Motor neuron (in vitro differentiated cells): Measurements from ENCODE around the gene ETV3L. TPM values are rescaled to one million over a fixed set of nuclear protein-coding genes. Genes with fewer than 3 reads are reported as not detected.

Experiments used
- ATAC-seq, 8 experiments: fragments of 200-7000 bp; cut with Tn5 transposase; replicated peaks in 6 of 8; 2 replicates each; pipeline ENCODE4 v1.8.0; 2021; ENCODE audit warnings: mild to moderate bottlenecking in 8 of 8, moderate library complexity in 8 of 8
- H3K27ac ChIP-seq, 2 donors: fragments of 250-450 bp; sonication (Bioruptor Pico); 2 replicates each; pipeline ENCODE4 v1.9.0; 2021; ENCODE audit warnings: antibody characterized with exemption in 2 of 2, mild to moderate bottlenecking in 2 of 2, moderate library complexity in 1 of 2
- H3K4me1 ChIP-seq, 2 donors: fragments of 250-450 bp; sonication (Bioruptor Pico); replicated peaks in 1 of 2; 2 replicates each; pipeline ENCODE4 v1.6.1; 2021; ENCODE audit warnings: antibody characterized with exemption in 2 of 2, mild to moderate bottlenecking in 2 of 2, moderate library complexity in 1 of 2
- H3K4me3 ChIP-seq, 5 donors: fragments of 250-450 bp; sonication (Bioruptor Pico); 2 replicates each; pipeline ENCODE4 v1.9.0; 2021; ENCODE audit warnings: antibody characterized with exemption in 5 of 5, mild to moderate bottlenecking in 5 of 5, moderate library complexity in 4 of 5
- WGBS, 10 experiments: fragments of 450-650 bp; shearing (Covaris generic); methylation state at CpG; one replicate each; pipeline ENCODE4 v1.0.0; 2022; 5-methylcytosine and 5-hydroxymethylcytosine counted together
- in situ Hi-C, 9 experiments: fragments of 400-800 bp; cut with MboI; loops; one replicate each; pipeline ENCODE4 v1.15.0; 2021; ENCODE audit warnings: low sequenced_read_pairs in 9 of 9, low pct_unique_long_range_greater_than_20kb in 2 of 9; ENCODE audit not compliant: unreplicated experiment in 9 of 9
- total RNA-seq, 8 experiments: library from RNA; unstranded; fragments of 300-600 nt; gene quantifications; 2 replicates each; pipeline versions ENCODE4 v1.2.3 to v1.2.4, GENCODE V29; 2022

Gene ETV3L
- total RNA-seq = under 1 TPM in 5 of 8 experiments, not detected in 3; 0.05 to 0.47 (median 0.36) TPM

- in situ Hi-C loops = loop anchor here in 3 of 9 experiments (10.0 to 25.0 kb wide), 3 partner anchors 45 to 388 kb away; no protein-coding TSS in a partner anchor
- ATAC-seq = no peak
- 57 to 90% (median 74%) methylated on average over 3 of the region's 3 CpGs; no CpG with 5 or more reads in 4 of the 10 experiments for WGBS, 10 experiments
- Histone ChIP-seq H3K27ac (no peak within 1 kb of the TSS), H3K4me3 (no peak within 1 kb of the TSS), H3K4me1 (peaks cover 9 to 12% of the 10 kb centered on the region in 2 donors)
Measured at GRCh38 chr1:157099633-157100009, at the start of gene ETV3L. Gene ETV3L, minus strand, starts transcription at chr1:157099808. Its CDS starts 285 bp downstream, at chr1:157099523.

- ATAC-seq = peak in 1 of 8 experiments; percentile 11
- in situ Hi-C loops = loop anchor here in 1 of 9 experiments (10.0 kb wide), 1 partner anchor 53 kb away; the partner anchor contains the start of gene ETV3L
- H3K27ac ChIP-seq = no peak overlapping the region
- WGBS, 10 experiments = 43 to 93% (median 72%) methylated on average over 3 to 10 of the region's 10 CpGs
- no peaks in the 10 kb centered on the region for H3K4me1 ChIP-seq
- H3K4me3 ChIP-seq = no peak overlapping the region
Measured at GRCh38 chr1:157147906-157148700, 48.5 kb upstream of the ETV3L start.

GRCh38 chr1:157147037-157147436, 47.4 kb upstream of the ETV3L start:
- Histone ChIP-seq H3K4me1 (no peaks in the 10 kb centered on the region), H3K4me3 (no peak overlapping the region), H3K27ac (no peak overlapping the region)
- in situ Hi-C loops = loop anchor here in 1 of 9 experiments (10.0 kb wide), 1 partner anchor 52 kb away; the partner anchor contains the start of gene ETV3L
- ATAC-seq = no peak
- 43 to 100% (median 74%) methylated on average over 1 of the region's 1 CpG; no CpG with 5 or more reads in 4 of the 10 experiments for WGBS, 10 experiments

DNA sequence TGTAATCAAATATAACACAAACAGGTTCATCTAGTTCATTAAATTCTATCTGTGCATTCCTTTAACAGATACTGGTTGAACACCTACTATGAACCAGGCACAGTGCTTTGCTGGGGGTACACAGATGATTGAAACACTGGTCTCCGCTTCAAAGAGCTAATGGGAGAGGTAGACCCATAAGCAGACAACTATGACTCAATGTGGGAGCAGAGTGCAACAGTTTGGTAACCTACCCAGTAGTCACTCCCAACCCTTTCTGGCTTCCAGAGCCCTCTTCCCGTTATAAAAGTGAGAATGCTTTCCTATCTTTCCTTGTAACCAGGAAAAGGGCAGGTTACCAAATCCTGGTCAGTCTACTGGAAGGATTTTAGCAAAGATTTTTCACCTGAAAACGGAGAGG, 46.6 kb upstream of the ETV3L start:
- WGBS, 10 experiments = 0 to 73% (median 52%) methylated on average over 1 to 3 of the region's 3 CpGs

DNA sequence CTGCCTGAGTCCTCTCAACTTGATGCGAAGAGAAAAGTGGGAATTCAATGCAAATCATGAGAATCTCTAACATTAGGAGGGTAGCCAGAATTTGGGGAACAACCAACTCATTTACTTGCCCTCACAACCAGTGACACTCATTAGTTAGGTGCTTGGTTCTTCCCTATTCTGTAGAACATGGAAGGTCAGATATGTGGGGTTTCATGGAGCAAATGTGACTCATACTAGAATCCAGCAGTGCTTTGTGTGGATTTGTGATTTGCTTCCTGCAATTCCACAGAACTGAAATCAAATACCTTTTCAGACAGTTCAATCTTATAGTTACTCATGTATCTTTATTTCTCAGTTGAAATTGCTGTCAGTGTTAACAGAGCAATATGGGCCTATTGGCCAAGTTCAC, 45.5 kb upstream of the ETV3L start:
- in situ Hi-C loops = loop anchor here in 1 of 9 experiments (10.0 kb wide), 1 partner anchor 50 kb away; the partner anchor contains the start of gene ETV3L
- ATAC-seq = no peak
- no peak overlapping the region for H3K27ac ChIP-seq
- no peaks in the 10 kb centered on the region for H3K4me1 ChIP-seq
- WGBS, 10 experiments = 50 to 100% (median 75%) methylated on average over 1 of the region's 1 CpG; no CpG with 5 or more reads in 2 of the 10 experiments
- H3K4me3 ChIP-seq = no peak overlapping the region

More for the DNA sequence above, 46.6 kb upstream of the ETV3L start:
- H3K27ac ChIP-seq = no peak overlapping the region
- peak in 2 of 8 experiments; percentile 21 to 28 for ATAC-seq
- in situ Hi-C loops = loop anchor here in 1 of 9 experiments (10.0 kb wide), 1 partner anchor 51 kb away; the partner anchor contains the start of gene ETV3L
- H3K4me1 ChIP-seq = no peaks in the 10 kb centered on the region
- H3K4me3 ChIP-seq = no peak overlapping the region

DNA sequence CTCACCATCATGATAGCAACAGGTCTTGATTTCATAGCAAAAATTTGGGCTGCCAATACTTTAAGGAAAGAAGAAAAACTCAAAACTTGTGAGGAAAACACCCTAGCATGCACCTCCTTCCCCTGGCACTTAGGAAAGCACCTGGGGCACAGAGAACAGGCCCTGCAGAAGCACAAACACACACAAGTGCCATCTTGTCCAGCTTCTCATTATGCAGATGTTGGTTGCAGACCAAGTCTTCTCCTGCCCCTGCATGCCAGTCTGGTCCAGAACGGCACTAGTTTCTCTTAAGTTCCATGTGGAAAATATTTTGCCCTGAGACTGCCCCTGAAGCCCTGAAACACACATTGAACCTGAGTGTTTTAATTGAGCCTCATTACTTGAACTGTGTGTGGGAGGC, 44.9 kb upstream of the ETV3L start:
- Histone ChIP-seq H3K4me1 (peaks cover under 1 to 1% of the 10 kb centered on the region in 2 donors), H3K27ac (no peak overlapping the region), H3K4me3 (no peak overlapping the region)
- no peak for ATAC-seq
- 67 to 100% (median 83%) methylated on average over 1 of the region's 1 CpG; no CpG with 5 or more reads in 5 of the 10 experiments for WGBS, 10 experiments
- in situ Hi-C loops = loop anchor here in 1 of 9 experiments (10.0 kb wide), 1 partner anchor 50 kb away; the partner anchor contains the start of gene ETV3L

DNA sequence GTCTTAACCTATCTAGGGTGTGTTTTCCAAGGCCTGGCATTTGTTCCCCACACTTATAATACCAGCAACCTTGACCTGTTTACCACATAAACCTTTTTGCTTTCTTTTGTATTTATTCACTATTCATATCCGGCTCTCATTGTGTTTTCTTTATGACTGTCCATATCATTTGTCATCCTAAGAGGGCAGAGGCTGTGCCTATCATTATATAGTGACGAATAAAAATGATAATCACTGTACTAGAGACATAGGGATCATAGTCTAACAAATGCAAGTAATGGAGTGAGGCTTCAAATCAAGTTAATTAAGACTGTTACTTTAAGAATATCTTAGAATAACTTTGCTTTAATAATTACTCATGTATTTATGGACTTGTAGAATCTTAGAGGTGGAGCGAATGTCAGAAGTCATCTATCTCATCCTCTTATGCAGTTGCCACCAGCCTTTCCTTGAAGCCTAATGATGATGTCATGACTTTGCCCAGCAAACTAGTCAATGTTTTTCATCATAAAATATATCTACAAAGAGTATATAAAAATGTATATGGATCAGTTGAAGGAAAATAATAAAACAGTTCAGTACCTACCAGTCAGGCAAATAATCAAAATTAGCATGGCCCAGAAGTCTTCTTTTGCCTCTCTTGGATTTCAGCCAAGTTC, 43.3 kb upstream of the ETV3L start:
- H3K4me3 ChIP-seq = no peak overlapping the region
- in situ Hi-C loops = loop anchor here in 1 of 9 experiments (10.0 kb wide), 1 partner anchor 48 kb away; the partner anchor contains the start of gene ETV3L
- no peak for ATAC-seq
- peaks cover 6% of the 10 kb centered on the region in 2 donors for H3K4me1 ChIP-seq
- WGBS, 10 experiments = 44 to 100% (median 67%) methylated on average over 1 to 3 of the region's 3 CpGs; no CpG with 5 or more reads in 1 of the 10 experiments
- H3K27ac ChIP-seq = no peak overlapping the region

- Histone ChIP-seq H3K27ac (no peak overlapping the region), H3K4me3 (no peak overlapping the region), H3K4me1 (peaks cover 6% of the 10 kb centered on the region in 2 donors)
- WGBS, 10 experiments = 25 to 56% (median 31%) methylated on average over 2 of the region's 2 CpGs; no CpG with 5 or more reads in 5 of the 10 experiments
- in situ Hi-C loops = loop anchor here in 1 of 9 experiments (10.0 kb wide), 1 partner anchor 47 kb away; the partner anchor contains the start of gene ETV3L
- no peak for ATAC-seq
Measured at GRCh38 chr1:157142201-157142600, 42.6 kb upstream of the ETV3L start.

DNA sequence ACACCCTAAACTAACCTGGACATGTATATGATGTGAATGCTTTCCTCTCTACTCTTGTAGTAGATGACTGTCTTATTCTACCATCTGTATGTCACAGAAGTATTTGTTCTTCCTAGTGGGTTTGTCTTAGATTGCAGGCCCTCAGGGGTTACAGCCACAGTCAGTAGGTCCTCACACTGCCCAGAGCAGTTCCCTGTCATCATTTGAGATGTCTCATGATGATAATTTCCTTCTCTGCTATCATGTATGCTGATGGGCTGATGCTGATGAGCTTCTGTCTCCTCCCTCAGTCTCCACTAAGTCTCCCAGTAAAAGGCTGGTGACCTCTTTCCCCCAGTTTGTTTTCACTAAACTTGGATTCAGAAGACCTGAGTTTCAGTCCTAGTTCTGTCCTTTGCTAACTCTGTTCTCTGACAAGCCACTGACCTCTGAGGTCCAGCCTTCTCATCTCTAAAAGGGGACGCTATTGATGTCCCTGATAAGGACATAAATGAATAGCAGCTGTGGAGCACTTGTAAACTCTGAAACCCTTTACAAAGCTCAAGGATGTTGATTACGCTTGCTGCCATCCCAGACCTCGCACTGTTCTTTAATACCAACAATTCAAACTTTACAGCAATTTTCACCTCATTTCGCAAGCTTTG, 41.7 kb upstream of the ETV3L start:
- WGBS, 10 experiments = 69 to 100% (median 96%) methylated on average over 1 to 4 of the region's 4 CpGs

DNA sequence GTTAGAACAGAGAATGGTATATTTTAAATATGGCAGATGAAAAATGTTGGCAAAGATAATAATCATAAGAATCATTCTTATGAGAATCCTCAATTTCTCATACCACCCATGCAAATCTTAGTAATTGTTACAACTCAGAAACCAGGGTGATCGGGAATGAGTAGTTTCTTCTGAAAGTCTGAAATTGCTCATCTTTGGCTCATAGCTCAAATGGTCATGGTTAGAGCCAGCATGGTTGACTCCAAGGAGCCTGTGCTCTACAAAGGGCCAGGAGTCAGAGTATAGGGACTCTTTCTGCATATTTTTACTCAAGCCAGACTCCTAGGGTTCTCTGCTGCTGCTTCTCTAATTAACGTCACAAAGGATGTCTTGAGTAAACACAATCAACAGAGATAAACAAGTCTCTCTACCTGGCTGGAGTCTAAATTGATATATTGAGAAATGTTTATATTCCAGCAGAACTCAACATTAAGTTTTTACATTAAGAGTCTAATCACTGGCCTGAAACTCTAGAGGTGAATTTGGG, 40.5 kb upstream of the ETV3L start:
- WGBS, 10 experiments = 0 to 100% (median 89%) methylated on average over 1 to 2 of the region's 2 CpGs; no CpG with 5 or more reads in 3 of the 10 experiments
- in situ Hi-C loops = loop anchor here in 1 of 9 experiments (10.0 kb wide), 1 partner anchor 45 kb away; the partner anchor contains the start of gene ETV3L
- H3K4me1 ChIP-seq = peaks cover 16 to 18% of the 10 kb centered on the region in 2 donors
- ATAC-seq = no peak
- no peak overlapping the region for H3K4me3 ChIP-seq
- no peak overlapping the region for H3K27ac ChIP-seq

More for the DNA sequence above, 41.7 kb upstream of the ETV3L start:
- peaks cover 12 to 13% of the 10 kb centered on the region in 2 donors for H3K4me1 ChIP-seq
- in situ Hi-C loops = loop anchor here in 1 of 9 experiments (10.0 kb wide), 1 partner anchor 47 kb away; the partner anchor contains the start of gene ETV3L
- peak in 1 of 8 experiments; percentile 5 for ATAC-seq
- H3K27ac ChIP-seq = no peak overlapping the region
- H3K4me3 ChIP-seq = no peak overlapping the region

GRCh38 chr1:157139052-157139715, 39.6 kb upstream of the ETV3L start:
- H3K4me1 ChIP-seq = peaks cover 16 to 18% of the 10 kb centered on the region in 2 donors
- H3K27ac ChIP-seq = peak overlapping the region; percentile 89 to 96
- in situ Hi-C loops = no loop called here
- 20 to 83% (median 32%) methylated on average over 2 to 9 of the region's 9 CpGs; no CpG with 5 or more reads in 1 of the 10 experiments for WGBS, 10 experiments
- peak overlapping the region; percentile 76 to 91 (median 76) for H3K4me3 ChIP-seq
- no peak for ATAC-seq
